Caki2 (cell line): Measurements from ENCODE around the gene ASPG. TPM values are rescaled to one million over a fixed set of nuclear protein-coding genes. Genes with fewer than 3 reads are reported as not detected.

ENCODE experiments used
- DNase-seq: peaks from one replicate; pipeline ENCODE4 v3.0.0-alpha.2; 2015; ENCODE audit warnings: low read depth
- in situ Hi-C: cut with HindIII; loops from 2 replicates; pipeline ENCODE4 v1.10.0; 2016; ENCODE audit warnings: low sequenced_read_pairs, low pct_unique_long_range_greater_than_20kb, mixed read lengths
- total RNA-seq: library from RNA; depleted of rRNA; stranded (reverse); fragments of >200 nt; shearing (Covaris generic); gene quantifications from 2 replicates; pipeline ENCODE4 v1.2.3, GENCODE V29; 2014; ENCODE audit warnings: low replicate concordance

ASPG gene
- total RNA-seq, 1 experiment from 2014 or later = not detected

DNA sequence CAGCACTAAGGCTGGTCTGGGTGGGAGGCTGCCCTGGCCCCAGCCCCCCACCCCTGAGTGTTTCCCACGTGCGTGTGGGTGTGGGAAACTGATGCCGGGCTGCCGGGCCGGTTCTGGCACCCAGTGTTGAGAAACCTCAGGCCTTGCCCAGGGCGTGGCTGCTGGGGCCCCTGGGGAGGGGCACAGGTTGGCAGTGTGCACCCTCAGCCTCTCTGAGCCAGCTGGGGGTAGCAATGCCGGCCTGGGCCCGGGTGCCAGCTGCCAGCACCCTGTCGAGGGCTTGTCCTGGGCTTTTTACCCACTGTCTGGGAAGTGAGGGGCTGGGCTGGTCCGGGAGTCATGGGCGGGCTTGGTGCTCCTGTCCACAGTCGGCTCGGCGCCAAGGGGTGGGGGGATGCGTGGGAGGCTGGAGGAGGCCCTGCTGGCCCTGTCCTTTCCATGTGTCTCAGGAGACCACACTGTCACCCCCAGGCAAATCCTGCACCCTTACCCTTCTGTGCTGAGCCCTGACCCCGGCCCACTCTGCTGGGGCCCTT lies 15.7 kb downstream of the ASPG start:
- in situ Hi-C loops = no loop called here
- no peak for DNase-seq

GRCh38 chr14:104101651-104102281 lies 16.3 kb downstream of the ASPG start:
- in situ Hi-C loops = no loop called here
- DNase-seq = no peak

- no peak for DNase-seq
- in situ Hi-C loops = no loop called here
These were observed 16.9 kb downstream of the ASPG start for GRCh38 chr14:104102282-104102914.

GRCh38 chr14:104103061-104103445 lies 17.6 kb downstream of the ASPG start:
- no peak for DNase-seq
- in situ Hi-C loops = no loop called here

GRCh38 chr14:104103446-104104075 lies 18.1 kb downstream of the ASPG start:
- DNase-seq = no peak
- in situ Hi-C loops = no loop called here

DNA sequence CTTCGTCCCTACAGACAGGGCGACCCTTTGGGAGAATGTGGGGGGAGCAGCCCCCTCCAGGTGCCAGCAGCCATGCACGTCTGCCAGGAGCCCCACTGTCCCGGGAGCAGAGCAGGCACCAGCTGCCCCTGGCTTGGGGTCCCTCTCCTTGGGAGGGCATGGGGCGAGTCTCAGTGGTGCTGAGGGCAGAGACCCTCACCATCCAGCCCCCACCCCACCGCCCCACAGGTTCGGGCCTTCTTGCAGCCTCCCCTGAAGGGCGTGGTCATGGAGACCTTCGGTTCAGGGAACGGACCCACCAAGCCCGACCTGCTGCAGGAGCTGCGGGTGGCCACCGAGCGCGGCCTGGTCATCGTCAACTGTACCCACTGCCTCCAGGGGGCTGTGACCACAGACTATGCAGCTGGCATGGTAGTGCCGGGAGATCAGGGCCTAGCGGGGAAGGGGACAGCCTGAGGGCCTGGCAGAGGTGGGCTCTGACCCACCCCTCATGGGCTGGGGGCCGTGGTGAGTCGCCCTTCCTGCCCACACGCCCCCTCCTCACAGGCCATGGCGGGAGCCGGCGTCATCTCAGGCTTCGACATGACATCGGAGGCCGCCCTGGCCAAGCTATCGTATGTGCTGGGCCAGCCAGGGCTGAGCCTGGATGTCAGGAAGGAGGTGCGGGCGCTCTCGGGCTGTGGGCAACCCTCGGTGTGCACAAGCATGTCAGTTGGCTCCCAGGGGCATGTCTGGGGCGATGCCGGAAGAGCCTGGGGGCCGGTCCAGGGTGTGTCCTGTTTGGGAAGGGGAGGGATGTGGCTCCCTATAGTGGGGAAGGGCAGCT lies 18.8 kb downstream of the ASPG start:
- in situ Hi-C loops = no loop called here
- DNase-seq = no peak

DNA sequence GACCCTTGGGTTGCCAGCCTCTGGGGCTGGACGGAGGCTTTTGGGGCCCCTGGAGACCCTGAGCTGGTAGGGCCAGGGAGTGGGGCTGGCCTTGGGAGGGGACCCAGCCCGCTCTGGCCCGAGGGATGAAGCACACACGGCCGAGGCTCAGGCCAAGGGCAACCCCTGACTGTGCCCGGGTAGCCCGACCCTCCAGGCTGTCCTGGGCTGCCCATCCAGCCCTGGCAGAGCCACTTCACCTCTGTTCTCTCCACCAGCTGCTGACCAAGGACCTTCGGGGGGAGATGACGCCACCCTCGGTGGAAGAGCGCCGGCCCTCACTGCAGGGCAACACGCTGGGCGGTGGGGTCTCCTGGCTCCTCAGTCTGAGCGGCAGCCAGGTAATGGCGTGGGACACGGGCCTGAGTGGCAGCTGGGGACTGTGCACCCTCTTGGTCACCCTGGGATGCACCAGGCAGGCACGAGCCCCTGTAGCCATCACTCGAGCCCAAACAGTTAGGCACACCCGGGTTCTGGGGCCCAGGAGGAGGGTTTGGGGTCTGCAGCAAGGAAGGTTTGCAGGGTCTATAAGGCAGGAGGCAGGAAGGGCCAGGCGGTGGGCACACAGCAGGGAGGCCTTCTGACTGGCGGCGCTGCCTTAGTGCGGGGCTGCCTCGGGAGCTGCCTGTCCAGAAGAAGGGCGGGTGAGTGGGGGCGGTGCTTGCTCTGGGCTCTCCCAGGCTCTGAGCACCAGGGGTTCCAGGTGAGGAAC lies 19.7 kb downstream of the ASPG start:
- DNase-seq = no peak
- in situ Hi-C loops = no loop called here

DNA sequence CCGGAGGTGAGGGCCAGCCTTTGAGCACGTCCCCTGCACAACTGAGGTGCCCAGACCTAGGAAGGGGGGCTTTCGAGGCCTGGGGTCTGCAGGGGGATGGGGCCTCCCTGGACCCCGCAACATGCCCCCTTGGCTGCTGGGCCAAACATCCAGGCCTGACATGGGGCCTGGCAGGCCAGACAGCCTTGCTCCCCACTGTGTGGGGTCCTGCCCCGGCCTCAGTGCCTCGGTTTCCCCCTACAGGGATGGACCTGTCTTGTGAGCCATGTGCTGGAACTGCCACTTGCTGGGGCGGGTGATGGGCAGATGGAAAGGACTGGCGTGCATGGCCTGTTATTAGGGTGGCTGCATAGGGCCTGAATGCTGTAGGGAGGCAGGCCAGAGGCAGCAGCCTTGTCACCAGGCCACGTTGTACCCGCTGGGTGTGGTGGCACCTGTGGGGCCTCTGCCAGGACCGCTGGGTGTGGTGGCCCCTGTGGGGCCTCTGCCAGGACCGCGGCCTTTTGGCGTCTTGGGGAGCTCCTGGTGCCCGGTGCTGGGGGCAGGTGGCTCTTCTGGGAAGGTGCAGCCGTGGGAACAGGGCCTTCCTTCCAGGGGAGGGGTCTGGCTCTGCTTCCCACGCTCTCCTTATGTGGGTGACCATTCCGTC lies 20.4 kb downstream of the ASPG start:
- in situ Hi-C loops = no loop called here
- no peak for DNase-seq

- in situ Hi-C loops = no loop called here
- no peak for DNase-seq
These were observed 21.0 kb downstream of the ASPG start for GRCh38 chr14:104106471-104106991.

DNA sequence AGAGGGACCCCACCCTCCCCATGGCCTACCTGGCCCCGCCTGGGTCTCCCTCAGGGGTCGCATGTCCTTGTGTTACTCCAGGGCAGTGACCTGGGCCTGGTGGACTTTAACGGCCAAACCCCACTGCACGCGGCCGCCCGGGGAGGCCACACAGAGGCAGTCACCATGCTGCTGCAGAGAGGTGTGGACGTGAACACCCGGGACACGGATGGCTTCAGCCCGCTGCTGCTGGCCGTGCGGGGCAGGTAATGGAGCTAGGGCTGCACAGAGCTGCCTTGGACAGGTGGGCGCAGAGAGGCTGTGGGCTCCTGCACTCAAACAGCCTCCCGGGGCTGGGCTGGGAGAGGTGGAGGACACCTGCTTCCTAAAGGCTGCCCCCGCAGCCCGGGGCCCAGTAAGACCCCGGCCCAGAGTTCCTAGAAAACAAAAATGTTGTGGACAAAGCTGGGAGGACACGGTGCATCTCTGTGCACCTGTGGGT lies 21.6 kb downstream of the ASPG start:
- in situ Hi-C loops = no loop called here
- DNase-seq = no peak

DNA sequence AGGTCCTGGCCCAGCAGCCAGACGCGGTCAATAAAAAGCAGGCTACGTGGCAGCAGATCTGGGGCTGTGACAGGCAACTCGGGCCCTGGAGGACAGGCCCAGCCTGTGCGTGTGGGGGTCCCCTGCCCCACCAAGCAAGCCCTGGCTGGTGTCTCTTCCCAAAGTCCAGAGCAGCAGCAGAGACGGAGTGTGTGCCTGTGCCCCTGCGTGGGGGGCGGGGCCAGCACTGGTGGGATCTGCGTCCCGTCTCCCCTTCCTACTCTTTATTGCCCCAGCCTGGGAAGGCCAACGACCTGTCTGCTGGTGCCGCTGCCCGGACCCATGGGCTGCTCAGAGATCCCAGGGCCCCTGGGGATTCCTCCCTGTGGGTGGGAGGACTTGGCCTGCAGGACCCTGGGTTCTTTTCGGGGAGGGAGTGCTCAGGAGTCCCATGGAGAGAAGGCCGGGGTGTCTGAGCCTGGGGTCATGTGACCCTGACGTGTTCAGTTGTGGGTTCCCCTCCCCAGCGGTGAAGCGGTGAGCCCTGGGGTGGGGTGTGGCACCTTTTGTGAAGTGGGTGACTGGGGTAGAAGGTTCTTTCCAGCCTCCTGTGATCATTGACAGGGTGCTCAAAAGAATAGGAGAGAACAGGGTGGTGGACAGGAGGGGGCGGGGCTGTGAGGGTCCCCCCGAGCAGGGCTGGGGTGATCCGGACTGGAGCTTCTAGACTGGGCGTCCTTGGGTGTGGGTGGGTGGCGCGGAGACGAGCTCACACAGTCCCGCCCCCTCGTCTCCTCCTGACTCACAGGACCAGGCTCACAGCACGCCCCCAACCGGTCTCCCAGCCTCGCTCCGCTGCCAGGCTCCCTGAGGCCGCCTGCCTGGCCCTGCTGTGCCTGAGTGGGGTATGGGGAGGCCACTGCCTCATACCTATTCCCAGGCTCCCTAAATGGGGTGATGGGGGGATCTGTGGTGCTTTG lies 22.4 kb downstream of the ASPG start:
- in situ Hi-C loops = no loop called here

DNA sequence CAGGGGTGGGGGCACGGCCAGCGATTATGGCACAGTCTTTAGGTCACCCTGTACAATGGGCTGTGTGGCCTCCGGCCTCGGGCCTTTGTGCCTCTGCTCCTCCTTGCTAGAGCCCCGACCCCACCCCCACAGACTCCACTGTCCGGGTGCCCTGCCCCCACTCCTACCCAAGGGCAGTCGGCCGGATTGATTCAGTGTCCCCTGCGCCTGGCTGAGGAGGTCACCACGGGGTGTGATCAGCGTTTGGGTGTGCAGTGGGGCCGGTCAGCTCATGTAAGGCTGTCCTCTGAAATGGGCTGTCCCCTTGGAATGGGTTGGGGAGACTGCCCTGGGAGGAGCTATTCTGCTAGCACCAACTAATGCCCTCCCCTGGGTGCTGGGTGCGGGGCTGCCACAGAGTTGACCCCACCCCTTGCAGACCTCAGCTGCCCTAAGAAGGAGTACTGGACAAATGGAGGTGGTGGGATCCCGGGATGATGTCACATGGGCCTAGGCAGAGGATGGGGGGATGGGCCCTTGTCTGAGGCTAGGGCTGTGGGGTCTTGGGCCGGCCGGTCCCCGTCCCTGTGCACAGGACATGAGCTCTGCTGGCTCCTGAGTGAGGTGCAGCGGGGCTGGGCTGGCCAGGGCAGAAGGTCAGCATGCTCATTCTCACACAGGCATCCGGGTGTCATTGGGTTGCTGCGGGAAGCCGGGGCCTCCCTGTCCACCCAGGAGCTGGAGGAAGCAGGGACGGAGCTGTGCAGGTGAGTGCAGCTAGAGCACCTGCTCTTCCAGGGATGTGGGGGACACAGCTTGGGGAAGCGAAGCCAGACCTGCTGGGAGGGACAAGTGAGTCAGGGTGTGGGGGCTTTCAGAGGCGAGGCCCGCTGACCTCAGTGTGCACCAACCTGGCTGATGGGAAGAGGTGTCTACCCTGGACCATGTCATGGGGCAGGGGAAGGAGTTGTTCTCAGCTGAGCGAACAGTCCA lies 23.4 kb downstream of the ASPG start:
- in situ Hi-C loops = no loop called here

More for the DNA sequence above, 22.4 kb downstream of the ASPG start:
- DNase-seq = no peak

GRCh38 chr14:104109731-104110361 lies 24.3 kb downstream of the ASPG start:
- no peak for DNase-seq
- in situ Hi-C loops = no loop called here

More for the DNA sequence above, 23.4 kb downstream of the ASPG start:
- no peak for DNase-seq

GRCh38 chr14:104110491-104111209 lies 25.1 kb downstream of the ASPG start:
- in situ Hi-C loops = no loop called here

More at GRCh38 chr14:104110491-104111209, 25.1 kb downstream of the ASPG start:
- DNase-seq = no peak
